ENCODE results near the gene MACROD1. TPM values are rescaled to one million over a fixed set of nuclear protein-coding genes. Genes with fewer than 3 reads are reported as not detected.

The MACROD1 gene, protein sequence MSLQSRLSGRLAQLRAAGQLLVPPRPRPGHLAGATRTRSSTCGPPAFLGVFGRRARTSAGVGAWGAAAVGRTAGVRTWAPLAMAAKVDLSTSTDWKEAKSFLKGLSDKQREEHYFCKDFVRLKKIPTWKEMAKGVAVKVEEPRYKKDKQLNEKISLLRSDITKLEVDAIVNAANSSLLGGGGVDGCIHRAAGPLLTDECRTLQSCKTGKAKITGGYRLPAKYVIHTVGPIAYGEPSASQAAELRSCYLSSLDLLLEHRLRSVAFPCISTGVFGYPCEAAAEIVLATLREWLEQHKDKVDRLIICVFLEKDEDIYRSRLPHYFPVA
- total RNA-seq, result 139 TPM
- long read RNA-seq, transcript MACROD1-201 (11 exons, 1,205 nt), result major isoform, 196 of 256 reads
- long read RNA-seq, partial matches to known transcripts, result 15 of 256 reads
- long read RNA-seq, other reads (novel, unspliced or antisense), result 42 of 256 reads

DNA sequence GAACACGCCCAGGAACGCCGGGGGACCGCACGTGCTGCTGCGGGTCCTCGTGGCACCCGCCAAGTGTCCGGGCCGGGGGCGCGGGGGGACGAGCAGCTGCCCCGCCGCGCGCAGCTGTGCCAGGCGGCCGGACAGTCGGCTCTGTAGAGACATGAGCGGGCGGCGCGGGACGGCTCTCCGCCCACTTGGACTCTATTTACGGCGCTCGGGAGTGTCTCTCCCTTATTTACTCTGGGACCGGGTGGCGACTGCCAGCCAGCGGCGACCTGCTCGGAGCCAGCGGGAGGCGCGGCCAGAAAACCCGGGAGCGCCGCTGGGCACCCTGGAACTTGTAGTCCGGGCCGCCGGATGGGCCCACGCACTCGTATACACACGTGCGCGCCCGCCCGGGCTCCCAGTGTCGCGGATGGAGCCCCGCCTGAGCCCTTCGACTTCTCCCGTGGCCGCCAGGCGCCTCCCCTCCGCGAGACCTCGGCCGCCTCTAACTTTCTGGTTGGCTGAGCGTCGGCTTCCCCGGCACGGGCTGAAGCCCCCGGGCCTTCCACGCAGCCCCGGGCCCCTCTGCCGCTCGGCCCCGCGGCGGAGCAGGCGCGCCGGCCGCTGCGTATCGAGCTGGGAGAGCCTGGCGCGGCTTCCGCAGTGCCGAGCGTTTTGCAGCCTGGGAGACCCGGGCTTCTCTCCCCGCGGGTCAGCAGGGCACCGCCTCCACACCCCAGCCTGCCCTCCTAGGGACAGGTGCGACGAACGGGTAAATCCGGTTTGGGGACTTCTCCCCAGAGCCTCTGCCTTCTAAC lies at the start of gene MACROD1:
TSS of gene MACROD1 (minus strand) at position 272 of the 794 bp plus-strand sequence. CDS start at position 153, 119 bp downstream.
- peak; percentile 88 for ATAC-seq
- DNase-seq, result peak; percentile 94
- intact Hi-C loops (cut with micrococcal nuclease), result no loop called here

DNA sequence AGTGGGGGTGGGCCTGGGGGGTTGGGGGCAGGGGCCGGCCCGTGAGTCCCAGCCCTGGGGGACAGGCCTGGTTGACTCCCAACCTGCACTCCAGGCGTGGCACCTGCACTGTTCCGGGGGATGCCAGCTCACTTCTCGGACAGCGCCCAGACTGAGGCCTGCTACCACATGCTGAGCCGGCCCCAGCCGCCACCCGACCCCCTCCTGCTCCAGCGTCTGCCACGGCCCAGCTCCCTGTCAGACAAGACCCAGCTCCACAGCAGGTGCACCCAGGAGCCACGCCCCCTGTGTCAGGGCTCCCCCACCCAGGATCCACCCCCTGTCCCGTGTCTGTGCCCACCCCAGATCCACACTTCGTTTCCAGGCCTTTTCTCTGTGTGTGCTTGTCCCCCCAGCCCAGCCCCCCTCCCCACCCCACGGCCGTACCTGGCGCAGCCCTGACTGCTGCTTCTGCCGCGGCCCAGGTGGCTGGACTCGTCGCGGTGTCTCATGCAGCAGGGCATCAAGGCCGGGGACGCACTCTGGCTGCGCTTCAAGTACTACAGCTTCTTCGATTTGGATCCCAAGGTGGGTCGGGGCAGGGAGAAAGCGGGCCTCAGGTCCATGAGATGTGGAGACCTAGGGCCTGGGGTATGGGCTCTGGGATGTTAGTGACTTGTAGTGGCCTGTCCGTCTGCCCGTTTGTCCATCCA lies 45.4 kb upstream of the MACROD1 start:
- ATAC-seq (no peak), DNase-seq (no peak)
- intact Hi-C loops (cut with micrococcal nuclease), result no loop called here

DNA sequence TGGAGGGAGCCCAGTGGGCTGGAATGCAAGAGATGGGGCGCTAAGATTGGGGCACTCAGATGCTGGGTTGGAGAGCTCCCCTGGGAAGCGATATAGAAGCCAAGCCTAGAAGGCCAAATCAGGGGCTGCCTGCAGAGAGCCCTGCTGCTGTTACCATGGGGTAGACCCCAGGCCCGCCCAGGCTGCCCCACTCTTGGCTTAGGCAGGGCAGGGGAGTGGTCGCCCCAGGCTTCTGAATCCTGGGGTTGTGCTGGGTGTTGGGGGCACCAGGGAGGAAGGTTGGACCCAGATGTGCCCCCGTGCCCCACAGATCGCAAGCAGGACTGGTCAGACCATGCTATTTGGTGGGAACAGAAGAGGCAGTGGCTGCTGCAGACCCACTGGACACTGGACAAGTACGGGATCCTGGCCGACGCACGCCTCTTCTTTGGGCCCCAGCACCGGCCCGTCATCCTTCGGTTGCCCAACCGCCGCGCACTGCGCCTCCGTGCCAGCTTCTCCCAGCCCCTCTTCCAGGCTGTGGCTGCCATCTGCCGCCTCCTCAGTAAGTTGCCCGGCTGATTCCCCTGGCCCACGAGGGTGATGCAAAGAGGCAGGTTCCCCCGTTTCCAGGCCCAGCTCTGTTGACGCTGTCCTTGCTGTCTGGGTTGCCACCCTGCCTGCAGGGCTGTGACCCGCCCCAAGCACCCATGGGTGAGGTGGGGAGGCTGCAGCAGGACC lies 44.5 kb upstream of the MACROD1 start:
- DNase-seq, result no peak
- intact Hi-C loops (cut with micrococcal nuclease), result no loop called here

DNA sequence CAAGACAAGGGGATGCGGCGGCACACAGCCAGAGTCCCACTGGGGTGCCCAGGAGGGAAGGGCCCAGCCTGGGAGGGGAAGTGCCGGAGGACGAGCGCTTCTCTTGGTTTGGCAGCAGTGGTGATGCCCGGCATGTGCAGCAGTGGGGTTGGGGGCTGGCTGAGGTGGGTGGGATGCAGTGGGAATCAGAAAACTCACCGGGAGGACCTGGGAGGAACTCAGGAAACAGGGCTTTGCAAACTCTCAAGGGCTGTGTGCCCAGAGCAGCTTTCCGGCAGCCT lies 43.6 kb upstream of the MACROD1 start:
- intact Hi-C loops (cut with micrococcal nuclease), result no loop called here
- ATAC-seq (no peak), DNase-seq (no peak)

More for the DNA sequence above, 44.5 kb upstream of the MACROD1 start:
- no peak for ATAC-seq

DNA sequence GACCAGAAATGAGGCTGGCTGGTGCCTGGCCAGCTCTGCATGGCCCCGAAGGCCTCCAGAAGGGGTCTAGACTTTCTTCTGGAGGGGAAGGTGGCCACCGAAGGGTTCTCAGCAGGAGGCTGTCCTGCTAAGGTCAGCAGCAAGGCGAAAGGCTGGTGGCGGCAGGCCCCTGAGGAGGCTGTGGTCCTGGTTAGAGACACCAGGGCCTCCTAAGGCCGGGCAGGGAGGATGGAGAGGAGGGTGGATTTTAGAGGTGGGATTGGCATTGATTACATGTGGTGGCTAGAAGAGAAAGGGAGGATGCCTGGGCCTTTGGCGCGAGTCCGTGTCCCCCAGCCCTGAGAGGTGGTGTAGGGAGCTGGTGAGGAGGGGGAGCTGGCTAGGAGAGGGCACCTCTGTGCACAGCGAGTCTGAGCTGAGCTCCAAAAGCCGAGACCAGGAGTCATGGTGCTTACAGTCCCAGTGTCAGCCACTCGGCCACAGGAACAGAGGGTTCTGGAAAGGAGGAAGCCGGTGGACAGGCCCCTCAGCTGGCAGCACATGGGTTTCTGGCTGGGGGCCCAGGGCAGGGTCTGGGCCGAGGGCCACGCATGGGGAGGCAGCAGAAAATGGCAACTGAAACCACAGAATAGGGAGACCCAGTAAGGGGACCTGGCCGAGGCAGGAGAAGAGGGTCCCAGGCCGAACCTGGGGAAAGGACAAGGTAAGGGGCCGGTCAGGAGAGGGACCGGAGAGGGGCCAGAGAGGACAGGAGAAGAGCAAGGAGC lies 43.1 kb upstream of the MACROD1 start:
- intact Hi-C loops (cut with micrococcal nuclease), result no loop called here

DNA sequence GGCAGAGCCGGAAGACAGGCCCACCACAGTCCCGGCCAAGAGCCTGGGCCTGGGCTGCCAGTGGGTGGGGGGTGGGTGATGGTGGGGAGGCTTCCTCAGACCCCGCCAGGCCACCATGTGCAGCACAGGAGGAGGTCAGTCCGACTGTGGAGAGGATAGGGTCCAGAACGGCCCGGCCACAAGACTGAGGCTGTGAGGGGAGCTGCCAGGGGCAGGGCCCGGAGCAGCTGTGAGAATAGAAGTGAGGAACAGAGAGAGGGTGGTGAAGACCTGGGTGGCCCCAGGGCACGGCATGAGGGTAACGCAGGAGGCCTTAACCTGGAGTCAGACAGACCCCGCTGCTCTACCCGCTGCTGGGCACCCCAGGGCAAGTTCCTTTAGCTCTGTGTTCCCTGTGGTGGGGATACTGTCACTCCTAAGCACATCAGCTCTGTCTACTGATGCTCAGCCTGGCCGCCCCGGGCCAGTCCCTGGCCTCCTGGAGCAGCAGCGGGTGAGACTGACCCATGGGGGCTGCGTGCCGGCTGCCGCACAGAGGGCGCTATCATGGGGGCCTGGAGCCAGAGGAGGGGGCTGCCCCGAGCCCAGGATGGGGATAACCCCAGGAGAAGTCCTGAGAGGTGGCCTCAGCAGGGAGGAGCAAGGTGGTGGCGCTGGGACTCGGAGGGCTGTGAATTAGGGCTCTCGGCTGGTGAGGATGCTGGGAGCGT lies 42.3 kb upstream of the MACROD1 start:
- no peak for DNase-seq
- intact Hi-C loops (cut with micrococcal nuclease), result no loop called here
- ATAC-seq, result peak; percentile 3

More for the DNA sequence above, 43.1 kb upstream of the MACROD1 start:
- DNase-seq (no peak), ATAC-seq (no peak)

DNA sequence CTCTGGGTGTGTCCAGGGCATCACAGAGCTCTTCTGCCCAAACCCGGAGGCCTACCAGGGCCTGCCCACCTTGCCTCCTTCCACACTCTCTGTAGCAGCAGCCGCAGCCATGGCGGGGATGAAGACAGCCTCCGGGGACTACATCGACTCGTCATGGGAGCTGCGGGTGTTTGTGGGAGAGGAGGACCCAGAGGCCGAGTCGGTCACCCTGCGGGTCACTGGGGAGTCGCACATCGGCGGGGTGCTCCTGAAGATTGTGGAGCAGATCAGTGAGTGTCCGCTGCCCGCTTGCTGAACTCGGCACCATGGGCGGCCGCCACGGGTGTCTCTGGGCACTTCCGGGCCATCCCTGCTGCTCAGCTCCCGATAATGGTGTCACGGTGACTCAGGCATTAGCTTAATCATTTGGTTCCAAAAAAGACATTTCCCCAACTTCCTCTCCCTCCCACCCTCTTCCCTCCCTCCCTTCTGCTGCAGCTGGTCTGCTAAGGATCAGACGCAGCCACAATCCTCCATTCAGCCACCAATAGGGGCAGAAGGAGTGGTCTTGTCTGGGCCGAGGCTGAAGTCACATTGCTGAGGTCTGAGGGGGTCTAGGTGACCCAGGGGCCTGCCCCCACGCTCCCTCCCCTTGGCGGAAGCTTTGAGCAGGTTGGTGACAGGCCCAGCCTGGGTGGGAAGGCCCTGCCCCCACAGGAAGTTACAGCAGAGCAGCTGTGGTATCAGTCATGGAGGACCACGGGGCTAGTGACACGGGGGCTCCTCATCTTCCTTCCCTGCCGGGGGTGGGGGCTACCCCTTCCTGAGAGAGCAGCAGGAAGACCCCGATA lies 41.6 kb upstream of the MACROD1 start:
- DNase-seq (peak; percentile 78), ATAC-seq (peak; percentile 72)
- intact Hi-C loops (cut with micrococcal nuclease), result no loop called here

DNA sequence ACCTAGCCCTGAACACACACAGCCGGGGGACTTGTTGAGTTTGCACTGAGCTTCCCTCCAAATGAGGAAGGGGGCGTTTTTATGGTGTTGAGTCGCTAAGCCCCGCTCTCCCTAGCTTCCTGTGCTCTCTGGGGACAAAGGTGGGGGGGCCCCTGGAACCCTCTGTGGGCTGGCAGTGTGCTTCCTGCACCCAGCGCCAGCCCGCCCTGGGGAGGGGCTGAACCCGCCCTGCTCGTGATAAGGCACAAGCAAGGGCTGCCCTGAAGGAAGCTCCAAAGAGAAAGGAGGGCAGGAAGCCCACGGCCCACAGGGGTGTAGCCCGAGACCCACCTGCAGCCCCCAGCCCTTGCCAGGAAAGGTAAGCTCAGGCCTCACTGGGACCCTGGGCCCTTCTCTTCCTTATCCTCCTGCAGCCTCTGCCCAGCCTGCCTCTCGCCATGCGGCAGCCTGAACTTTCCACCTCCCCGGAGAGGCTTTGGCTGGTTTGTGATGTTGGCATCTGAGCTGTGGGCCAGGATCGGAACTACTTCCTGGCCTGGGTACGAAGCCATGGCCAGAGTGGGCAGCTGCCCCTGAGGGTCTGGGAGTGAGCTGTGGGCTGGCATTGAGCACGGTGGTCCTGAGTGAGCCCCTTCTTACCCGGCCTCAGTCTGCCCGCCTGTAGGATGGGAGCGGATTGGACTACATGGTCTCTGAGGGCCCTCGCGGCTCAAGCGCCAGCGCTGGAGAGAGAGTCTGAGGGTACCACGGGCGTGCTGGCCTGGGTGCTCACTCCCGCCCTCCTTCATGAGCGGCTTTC lies 40.7 kb upstream of the MACROD1 start, which contains the start of gene FERMT3:
TSS of gene FERMT3 (plus strand) at position 265 of the 799 bp plus-strand sequence. CDS start 644 bp downstream, outside the sequence.
- DNase-seq, result peak; percentile 78
- intact Hi-C loops (cut with micrococcal nuclease), result no loop called here
- peak; percentile 43 for ATAC-seq

DNA sequence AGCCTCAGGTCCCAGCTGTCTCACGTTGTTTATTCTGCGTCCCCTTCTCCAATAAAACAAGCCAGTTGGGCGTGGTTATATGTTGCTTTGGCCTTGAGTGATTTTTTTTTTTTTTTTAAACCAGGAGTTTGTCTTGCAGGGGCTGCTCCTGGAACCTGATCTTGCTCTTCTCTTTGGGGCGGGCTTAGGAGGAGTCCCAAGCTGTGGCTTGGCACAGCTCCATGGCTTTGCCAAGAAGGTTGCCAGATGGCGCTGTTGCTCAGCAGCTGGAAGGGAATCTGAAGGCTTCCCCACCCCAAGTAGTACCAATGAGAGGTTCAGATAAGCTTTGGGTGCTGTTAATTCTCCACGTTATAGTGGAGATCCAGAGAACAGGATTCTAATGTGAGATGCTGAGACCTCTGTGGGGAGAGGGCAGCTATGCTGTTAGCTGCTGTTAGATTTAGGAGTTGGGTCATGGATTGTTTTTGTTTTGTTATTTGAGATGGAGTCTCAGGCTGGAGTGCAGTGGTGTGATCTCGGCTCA lies 38.6 kb upstream of the MACROD1 start:
- peak; percentile 64 for ATAC-seq
- intact Hi-C loops (cut with micrococcal nuclease), result no loop called here
- peak; percentile 88 for DNase-seq

DNA sequence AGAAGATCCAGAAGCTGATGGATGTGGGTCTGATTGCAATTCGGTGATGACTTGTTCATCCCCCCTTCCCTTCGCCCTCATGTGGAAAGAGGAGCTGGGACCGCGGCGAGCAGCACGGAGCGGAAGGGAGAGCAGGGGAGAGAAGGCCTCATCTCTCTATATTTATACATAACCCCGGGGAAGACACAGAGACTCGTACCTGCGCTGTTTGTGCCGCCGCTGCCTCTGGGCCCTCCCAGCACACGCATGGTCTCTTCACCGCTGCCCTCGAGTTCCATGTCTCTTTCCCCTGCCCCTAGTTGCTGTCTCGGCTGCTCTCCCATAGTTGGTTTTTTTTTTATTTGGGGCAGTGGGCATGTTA lies 38.1 kb upstream of the MACROD1 start:
- intact Hi-C loops (cut with micrococcal nuclease), result no loop called here

DNA sequence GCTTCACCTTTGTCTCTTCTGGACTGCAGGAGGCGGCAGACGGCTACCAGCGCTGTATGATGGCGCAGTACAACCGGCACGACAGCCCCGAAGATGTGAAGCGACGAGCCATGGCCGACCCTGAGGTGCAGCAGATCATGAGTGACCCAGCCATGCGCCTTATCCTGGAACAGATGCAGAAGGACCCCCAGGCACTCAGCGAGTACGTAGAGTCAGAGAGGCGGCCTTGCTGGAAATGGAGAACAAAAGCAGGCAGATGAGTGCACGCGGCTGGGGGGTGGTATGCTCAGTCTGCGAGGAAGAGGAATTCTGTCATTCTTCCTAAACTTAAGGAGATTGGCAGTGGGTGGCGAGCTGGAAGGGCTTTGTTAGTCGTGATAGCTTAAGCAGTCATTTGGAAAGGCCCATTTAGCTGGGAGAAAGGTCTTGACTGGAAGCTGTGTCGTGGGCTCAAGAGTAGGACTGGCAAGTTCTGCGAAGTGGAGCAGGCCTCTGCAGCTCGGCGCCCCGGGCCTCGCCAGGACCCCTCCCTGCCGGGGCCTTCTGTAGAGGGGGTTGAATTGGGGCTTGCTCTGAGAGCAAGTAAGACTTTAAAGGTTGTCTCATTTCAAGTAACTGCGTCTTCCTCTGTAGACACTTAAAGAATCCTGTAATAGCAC lies 37.6 kb upstream of the MACROD1 start:
- no peak for ATAC-seq
- no peak for DNase-seq
- intact Hi-C loops (cut with micrococcal nuclease), result no loop called here

More for the DNA sequence above, 38.1 kb upstream of the MACROD1 start:
- no peak for ATAC-seq
- no peak for DNase-seq

DNA sequence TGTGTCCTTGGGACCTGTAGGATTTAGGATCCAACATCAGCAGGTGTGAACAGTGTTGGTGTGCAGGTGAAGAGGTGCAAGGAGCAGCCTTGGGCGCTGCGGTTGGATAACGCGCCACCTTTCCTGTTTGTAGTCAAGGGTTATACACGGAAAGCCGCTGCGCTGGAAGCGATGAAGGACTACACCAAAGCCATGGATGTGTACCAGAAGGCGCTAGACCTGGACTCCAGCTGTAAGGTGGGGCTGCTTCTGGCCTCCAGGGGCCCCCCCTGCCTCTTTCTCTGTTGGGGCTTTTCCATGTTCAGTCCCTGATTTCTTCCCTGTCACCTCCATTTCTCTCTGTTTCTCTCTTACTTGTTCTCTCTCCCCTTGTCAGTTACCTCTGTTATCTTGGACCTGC lies 37.1 kb upstream of the MACROD1 start:
- ATAC-seq (no peak), DNase-seq (no peak)
- intact Hi-C loops (cut with micrococcal nuclease), result no loop called here

DNA sequence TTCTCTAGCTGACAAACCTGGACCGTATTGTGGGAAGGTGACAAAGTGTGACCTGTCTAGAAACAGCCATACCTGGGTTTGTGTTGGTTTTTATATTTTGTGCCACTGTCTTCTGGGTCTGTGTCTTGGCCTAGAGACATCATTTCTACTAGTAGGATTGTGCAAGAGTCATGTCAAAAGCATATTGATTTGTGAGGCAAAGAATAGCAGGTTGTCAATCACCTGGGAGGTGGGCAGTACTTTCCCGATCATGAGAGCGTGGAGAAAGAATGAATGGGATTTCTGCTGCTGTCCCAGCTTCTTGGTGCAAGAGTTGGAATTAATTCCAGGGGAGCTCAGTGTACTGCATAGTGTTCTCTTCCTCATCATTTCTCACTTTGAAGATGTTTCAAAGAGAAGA lies 35.6 kb upstream of the MACROD1 start:
- intact Hi-C loops (cut with micrococcal nuclease), result no loop called here
- DNase-seq (no peak), ATAC-seq (no peak)

DNA sequence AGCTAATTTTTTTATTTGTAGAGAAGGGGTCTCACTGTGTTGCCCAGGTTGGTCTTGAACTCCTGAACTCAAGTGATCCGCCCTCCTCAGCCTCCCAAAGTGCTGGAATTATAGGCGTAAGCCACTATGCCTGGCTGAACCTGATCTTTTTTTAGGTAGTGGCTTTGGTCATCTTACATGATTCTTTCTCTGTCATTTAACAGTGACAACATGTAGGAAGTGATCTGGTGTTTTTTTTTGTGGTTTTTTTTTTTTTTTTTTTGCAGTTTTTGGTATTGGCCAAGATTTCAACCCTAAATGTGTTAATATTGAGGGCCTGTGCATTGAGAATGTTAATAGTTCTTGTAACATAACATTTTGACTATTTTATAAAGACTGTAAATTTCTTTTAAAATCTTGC lies 32.6 kb upstream of the MACROD1 start:
- ATAC-seq (no peak), DNase-seq (no peak)
- intact Hi-C loops (cut with micrococcal nuclease), result no loop called here

DNA sequence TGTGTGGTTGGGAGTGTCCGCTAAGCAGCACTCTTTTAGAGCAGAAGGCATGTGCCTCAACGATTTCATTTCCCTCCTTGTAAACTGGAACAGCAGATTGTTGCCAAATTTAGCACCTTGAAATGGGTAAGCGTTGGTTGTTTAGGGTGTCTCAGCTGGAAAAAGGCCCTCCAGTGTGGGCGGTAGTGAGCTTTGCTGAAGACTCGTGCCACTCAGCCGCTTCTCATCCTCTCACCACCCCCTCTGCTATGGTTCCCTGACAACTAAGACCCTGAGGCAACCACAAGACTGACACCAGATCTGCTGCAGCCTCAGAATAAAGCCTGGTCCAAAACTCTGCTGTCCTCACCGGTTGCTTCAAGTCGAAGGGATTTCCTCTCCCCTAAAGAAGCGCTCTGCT lies 30.7 kb upstream of the MACROD1 start:
- ATAC-seq, result no peak
- DNase-seq, result no peak
- intact Hi-C loops (cut with micrococcal nuclease), result no loop called here

DNA sequence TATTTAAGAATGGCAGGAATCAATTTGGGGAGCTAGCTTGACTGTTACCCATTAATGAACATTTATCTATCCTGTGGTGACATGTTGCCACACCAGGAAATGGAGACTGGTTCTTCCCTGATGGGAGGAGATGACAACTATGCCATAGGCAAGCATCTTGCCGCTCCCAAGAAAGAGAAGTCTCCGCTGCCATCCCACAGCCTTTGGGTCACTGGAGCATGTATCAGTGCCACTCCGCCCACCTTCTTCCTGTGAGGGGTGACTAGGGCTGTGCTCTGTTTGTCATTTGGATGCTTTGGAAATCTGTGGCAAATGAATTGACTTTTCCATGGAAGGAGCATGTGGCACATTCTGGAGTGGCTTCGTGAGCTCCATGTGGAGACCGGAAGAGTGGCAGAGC lies 26.5 kb upstream of the MACROD1 start:
- ATAC-seq (no peak), DNase-seq (no peak)
- intact Hi-C loops (cut with micrococcal nuclease), result no loop called here

Measured in left ventricle myocardium superior (tissue), 1 donor.